ENCODE results near the gene AMD1.
"Not testable (repeated sequence)": the region's sequence is repeated elsewhere in the genome, so short reads cannot be mapped to it uniquely, and the experiment has no call there.

The AMD1 gene

GRCh38 chr6:110873981-110874879 lies at the start of gene AMD1:
TSS of gene AMD1 (plus strand) at chr6:110874785. CDS start at chr6:110875106, 321 bp downstream.
- peak; percentile 96 for DNase-seq (ENCODE audit: low read depth)

- DNase-seq (ENCODE audit: low read depth), result no peak
Measured at GRCh38 chr6:110826236-110827129, 48.1 kb upstream of the AMD1 start.

- peak; percentile 37 for DNase-seq (ENCODE audit: low read depth)
Measured at GRCh38 chr6:110828396-110828795, 46.2 kb upstream of the AMD1 start.

GRCh38 chr6:110831405-110831804 lies 43.2 kb upstream of the AMD1 start:
- DNase-seq (ENCODE audit: low read depth), result no peak

GRCh38 chr6:110833831-110834230 lies 40.8 kb upstream of the AMD1 start:
- no peak for DNase-seq (ENCODE audit: low read depth)

GRCh38 chr6:110835751-110836150 lies 38.8 kb upstream of the AMD1 start:
- not testable (repeated sequence) for DNase-seq (ENCODE audit: low read depth)

- DNase-seq (ENCODE audit: low read depth), result no peak
Measured at GRCh38 chr6:110841266-110841665, 33.3 kb upstream of the AMD1 start.

GRCh38 chr6:110849781-110850180 lies 24.8 kb upstream of the AMD1 start:
- no peak for DNase-seq (ENCODE audit: low read depth)

GRCh38 chr6:110852773-110853172 lies 21.8 kb upstream of the AMD1 start:
- DNase-seq (ENCODE audit: low read depth), result no peak

- no peak for DNase-seq (ENCODE audit: low read depth)
Measured at GRCh38 chr6:110853754-110854477, 20.7 kb upstream of the AMD1 start.

- DNase-seq (ENCODE audit: low read depth), result no peak
Measured at GRCh38 chr6:110856296-110856695, 18.3 kb upstream of the AMD1 start.

GRCh38 chr6:110858016-110858415 lies 16.6 kb upstream of the AMD1 start:
- no peak for DNase-seq (ENCODE audit: low read depth)

GRCh38 chr6:110858562-110859214 lies 15.9 kb upstream of the AMD1 start:
- DNase-seq (ENCODE audit: low read depth), result no peak

GRCh38 chr6:110859335-110859792 lies 15.2 kb upstream of the AMD1 start:
- DNase-seq (ENCODE audit: low read depth), result no peak

- no peak for DNase-seq (ENCODE audit: low read depth)
Measured at GRCh38 chr6:110864824-110865223, 9.8 kb upstream of the AMD1 start.

- DNase-seq (ENCODE audit: low read depth), result no peak
Measured at GRCh38 chr6:110874880-110875547, 429 bp downstream of the AMD1 start.

GRCh38 chr6:110875548-110876169 lies 1.1 kb downstream of the AMD1 start:
- no peak for DNase-seq (ENCODE audit: low read depth)

GRCh38 chr6:110876170-110876773 lies 1.7 kb downstream of the AMD1 start:
- DNase-seq (ENCODE audit: low read depth), result peak; percentile 80

GRCh38 chr6:110876806-110877564 lies 2.4 kb downstream of the AMD1 start:
- no peak for DNase-seq (ENCODE audit: low read depth)
